SK-N-SH treated with all-trans-retinoic acid at 6 μM for 48 hours (cell line): Measurements from ENCODE around the gene DUSP2.

Experiments
- ATAC-seq: fragments of 200-7000 bp; cut with Tn5 transposase; 3 replicates; pipeline ENCODE4 v1.9.1; 2020; ENCODE audit warnings: mild to moderate bottlenecking, moderate library complexity
- BACH2 ChIP-seq: fragments of 250-450 bp; sonication (Bioruptor Pico); IDR thresholded peaks from 2 replicates; pipeline ENCODE4 v1.9.0; 2021; ENCODE audit warnings: mild to moderate bottlenecking, borderline replicate concordance
- CSDC2 ChIP-seq: fragments of 250-450 bp; sonication (Bioruptor Pico); IDR thresholded peaks from 2 replicates; pipeline ENCODE4 v1.5.0; 2020; ENCODE audit warnings: mild to moderate bottlenecking, moderate library complexity
- GLIS3 ChIP-seq: fragments of 250-450 bp; sonication (Bioruptor Pico); IDR thresholded peaks from 2 replicates; pipeline ENCODE4 v1.5.0; 2020; ENCODE audit warnings: mild to moderate bottlenecking, moderate library complexity
- PPARA ChIP-seq: fragments of 250-450 bp; sonication (Bioruptor Pico); IDR thresholded peaks from 2 replicates; pipeline ENCODE4 v1.5.0; 2020; ENCODE audit warnings: mild to moderate bottlenecking, borderline replicate concordance
- SNAI2 ChIP-seq: fragments of 250-450 bp; sonication (Bioruptor Pico); IDR thresholded peaks from 2 replicates; pipeline ENCODE4 v1.5.0; 2020; ENCODE audit warnings: mild to moderate bottlenecking, moderate library complexity
- TCF4 ChIP-seq: fragments of 250-450 bp; sonication (Bioruptor Pico); IDR thresholded peaks from 2 replicates; pipeline ENCODE4 v1.8.0; 2021; ENCODE audit warnings: mild to moderate bottlenecking, moderate library complexity, borderline replicate concordance
- ZC3H10 ChIP-seq: fragments of 250-450 bp; sonication (Bioruptor Pico); IDR thresholded peaks from 2 replicates; pipeline ENCODE4 v1.5.1; 2021; ENCODE audit warnings: mild to moderate bottlenecking, moderate library complexity
- ZFP3 ChIP-seq: fragments of 250-450 bp; sonication (Bioruptor Pico); IDR thresholded peaks from 2 replicates; pipeline ENCODE4 v1.5.0; 2020; ENCODE audit warnings: mild to moderate bottlenecking, moderate library complexity
- ZFP30 ChIP-seq: fragments of 450-650 bp; formaldehyde crosslinking; IDR thresholded peaks from 2 replicates; pipeline ENCODE4 v1.5.0; 2022; ENCODE audit warnings: mild to moderate bottlenecking, moderate library complexity
- ZNF70 ChIP-seq: fragments of 450-650 bp; formaldehyde crosslinking; IDR thresholded peaks from 2 replicates; pipeline ENCODE4 v1.5.0; 2020; ENCODE audit warnings: mild to moderate bottlenecking, moderate library complexity
- ZNF8 ChIP-seq: fragments of 450-650 bp; formaldehyde crosslinking; IDR thresholded peaks from 2 replicates; pipeline ENCODE4 v1.5.0; 2020; ENCODE audit warnings: mild to moderate bottlenecking, moderate library complexity
- TF ChIP-seq, protein P1 (sequence below): fragments of 250-450 bp; sonication (Bioruptor Pico); IDR thresholded peaks from 2 replicates; pipeline ENCODE4 v1.8.0; 2020; ENCODE audit warnings: mild to moderate bottlenecking, moderate library complexity, borderline replicate concordance
- TF ChIP-seq, protein P2 (sequence below): fragments of 250-450 bp; sonication (Bioruptor Pico); IDR thresholded peaks from 2 replicates; pipeline ENCODE4 v1.5.1; 2021; ENCODE audit warnings: mild to moderate bottlenecking, moderate library complexity
- TF ChIP-seq, protein P3 (sequence below): fragments of 250-450 bp; sonication (Bioruptor Pico); IDR thresholded peaks from 2 replicates; pipeline ENCODE4 v1.5.1; 2020; ENCODE audit warnings: low read depth, mild to moderate bottlenecking, moderate library complexity
- TF ChIP-seq, protein P4 (sequence below): fragments of 250-450 bp; sonication (Bioruptor Pico); IDR thresholded peaks from 2 replicates; pipeline ENCODE4 v1.5.0; 2020; ENCODE audit warnings: mild to moderate bottlenecking, moderate library complexity
- TF ChIP-seq, protein P5 (sequence below): fragments of 250-450 bp; sonication (Bioruptor Pico); IDR thresholded peaks from 2 replicates; pipeline ENCODE4 v1.8.0; 2021; ENCODE audit warnings: low read depth, mild to moderate bottlenecking, moderate library complexity, borderline replicate concordance

DUSP2 gene

DNA sequence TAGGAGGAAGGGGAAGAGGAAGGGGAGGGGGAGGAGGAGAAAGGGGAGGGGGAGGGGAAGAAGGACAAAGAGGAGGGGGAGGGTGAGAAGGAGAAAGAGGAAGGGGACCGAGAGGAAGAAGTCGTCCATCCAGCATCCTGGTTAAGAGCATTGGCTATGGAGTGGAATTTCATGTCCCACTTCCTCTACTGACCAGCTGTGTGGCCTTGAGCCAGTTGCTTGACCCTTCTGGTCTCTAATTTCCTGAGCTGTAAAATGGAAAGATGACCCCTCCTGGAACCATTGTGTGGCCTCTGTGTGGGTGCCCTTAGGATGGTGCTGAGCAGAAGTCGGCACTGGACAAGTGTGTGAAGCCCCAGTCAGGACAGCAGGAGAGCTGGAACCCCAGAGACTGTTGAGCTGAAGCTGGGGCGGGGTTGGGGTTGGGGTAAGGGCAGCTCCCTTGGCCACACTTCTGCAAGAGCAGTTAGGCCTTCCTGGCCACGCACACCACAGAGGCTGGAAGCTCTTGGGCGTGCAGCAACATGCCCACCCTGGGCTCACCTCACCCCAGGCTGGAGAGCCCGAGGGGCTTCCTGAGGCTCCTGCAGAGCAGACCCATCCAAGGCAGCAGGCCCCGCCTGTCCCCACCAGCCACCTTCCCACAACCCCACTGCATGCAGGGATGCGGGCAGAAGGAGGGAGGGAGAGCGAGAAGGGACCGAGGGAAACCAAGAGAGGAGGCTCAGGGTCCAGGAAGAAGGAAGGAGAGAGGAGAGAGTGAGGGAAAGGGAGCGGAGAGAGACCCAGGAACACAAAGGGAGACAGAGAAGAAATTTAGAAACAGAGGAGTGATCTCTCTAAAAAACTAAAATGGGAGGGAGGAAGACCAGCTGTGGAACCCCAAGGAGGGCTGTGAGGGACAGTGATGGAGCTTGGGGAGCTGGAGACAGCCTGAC is 45.1 kb downstream of the DUSP2 start (continued):
- TF ChIP-seq, protein P1, sequence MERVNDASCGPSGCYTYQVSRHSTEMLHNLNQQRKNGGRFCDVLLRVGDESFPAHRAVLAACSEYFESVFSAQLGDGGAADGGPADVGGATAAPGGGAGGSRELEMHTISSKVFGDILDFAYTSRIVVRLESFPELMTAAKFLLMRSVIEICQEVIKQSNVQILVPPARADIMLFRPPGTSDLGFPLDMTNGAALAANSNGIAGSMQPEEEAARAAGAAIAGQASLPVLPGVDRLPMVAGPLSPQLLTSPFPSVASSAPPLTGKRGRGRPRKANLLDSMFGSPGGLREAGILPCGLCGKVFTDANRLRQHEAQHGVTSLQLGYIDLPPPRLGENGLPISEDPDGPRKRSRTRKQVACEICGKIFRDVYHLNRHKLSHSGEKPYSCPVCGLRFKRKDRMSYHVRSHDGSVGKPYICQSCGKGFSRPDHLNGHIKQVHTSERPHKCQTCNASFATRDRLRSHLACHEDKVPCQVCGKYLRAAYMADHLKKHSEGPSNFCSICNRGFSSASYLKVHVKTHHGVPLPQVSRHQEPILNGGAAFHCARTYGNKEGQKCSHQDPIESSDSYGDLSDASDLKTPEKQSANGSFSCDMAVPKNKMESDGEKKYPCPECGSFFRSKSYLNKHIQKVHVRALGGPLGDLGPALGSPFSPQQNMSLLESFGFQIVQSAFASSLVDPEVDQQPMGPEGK, result no peak
- TF ChIP-seq SNAI2 (CRISPR knock-in tag) (no peak), ZNF8 (CRISPR knock-in tag) (no peak), GLIS3 (CRISPR knock-in tag) (no peak), PPARA (CRISPR knock-in tag) (no peak)

DNA sequence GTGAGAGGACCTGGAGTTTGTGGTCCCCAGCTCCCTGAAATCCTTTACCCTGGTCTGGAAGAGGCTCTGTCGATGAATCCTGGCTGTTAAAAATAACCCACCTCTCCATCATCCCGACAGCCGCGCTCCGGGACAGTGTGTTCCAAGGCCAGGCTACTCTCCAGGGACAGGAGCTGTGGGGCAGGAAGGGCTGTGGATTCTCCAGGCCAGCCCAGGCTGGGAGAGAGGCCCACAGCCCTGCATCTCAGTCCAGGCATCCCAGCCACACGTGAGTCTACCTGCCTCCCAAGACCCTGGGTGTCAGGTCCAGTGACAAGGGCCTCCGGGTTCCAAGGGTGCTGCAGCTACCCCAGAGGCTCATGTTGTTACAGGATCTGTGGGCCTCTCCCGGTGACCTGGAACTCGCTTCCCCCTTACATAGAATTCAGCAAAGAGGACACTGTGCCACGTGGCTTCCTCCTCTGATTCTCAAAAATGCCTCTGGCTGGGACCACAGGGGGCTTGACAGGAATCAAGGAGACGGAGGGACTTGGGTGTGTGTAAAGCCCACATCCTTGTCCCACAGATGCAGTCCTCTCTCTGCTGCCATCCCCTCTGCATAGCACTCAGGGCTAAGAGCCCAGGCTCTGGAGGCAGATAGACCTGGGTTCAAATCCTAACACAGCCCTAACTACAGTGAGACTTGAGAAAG is 46.2 kb downstream of the DUSP2 start:
- no peak for ATAC-seq
- TF ChIP-seq ZFP30 (CRISPR knock-in tag) (no peak), ZC3H10 (CRISPR knock-in tag) (no peak), CSDC2 (no peak), ZFP3 (CRISPR knock-in tag) (no peak), ZNF8 (CRISPR knock-in tag) (no peak), TCF4 (no peak), ZNF70 (CRISPR knock-in tag) (no peak), BACH2 (CRISPR knock-in tag) (no peak)
- TF ChIP-seq, protein P2, sequence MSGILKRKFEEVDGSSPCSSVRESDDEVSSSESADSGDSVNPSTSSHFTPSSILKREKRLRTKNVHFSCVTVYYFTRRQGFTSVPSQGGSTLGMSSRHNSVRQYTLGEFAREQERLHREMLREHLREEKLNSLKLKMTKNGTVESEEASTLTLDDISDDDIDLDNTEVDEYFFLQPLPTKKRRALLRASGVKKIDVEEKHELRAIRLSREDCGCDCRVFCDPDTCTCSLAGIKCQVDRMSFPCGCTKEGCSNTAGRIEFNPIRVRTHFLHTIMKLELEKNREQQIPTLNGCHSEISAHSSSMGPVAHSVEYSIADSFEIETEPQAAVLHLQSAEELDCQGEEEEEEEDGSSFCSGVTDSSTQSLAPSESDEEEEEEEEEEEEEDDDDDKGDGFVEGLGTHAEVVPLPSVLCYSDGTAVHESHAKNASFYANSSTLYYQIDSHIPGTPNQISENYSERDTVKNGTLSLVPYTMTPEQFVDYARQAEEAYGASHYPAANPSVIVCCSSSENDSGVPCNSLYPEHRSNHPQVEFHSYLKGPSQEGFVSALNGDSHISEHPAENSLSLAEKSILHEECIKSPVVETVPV, result no peak
- TF ChIP-seq, protein P1, result no peak
- TF ChIP-seq, protein P3, sequence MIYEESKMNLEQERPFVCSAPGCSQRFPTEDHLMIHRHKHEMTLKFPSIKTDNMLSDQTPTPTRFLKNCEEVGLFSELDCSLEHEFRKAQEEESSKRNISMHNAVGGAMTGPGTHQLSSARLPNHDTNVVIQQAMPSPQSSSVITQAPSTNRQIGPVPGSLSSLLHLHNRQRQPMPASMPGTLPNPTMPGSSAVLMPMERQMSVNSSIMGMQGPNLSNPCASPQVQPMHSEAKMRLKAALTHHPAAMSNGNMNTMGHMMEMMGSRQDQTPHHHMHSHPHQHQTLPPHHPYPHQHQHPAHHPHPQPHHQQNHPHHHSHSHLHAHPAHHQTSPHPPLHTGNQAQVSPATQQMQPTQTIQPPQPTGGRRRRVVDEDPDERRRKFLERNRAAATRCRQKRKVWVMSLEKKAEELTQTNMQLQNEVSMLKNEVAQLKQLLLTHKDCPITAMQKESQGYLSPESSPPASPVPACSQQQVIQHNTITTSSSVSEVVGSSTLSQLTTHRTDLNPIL (CRISPR knock-in tag), result no peak
- TF ChIP-seq, protein P4, sequence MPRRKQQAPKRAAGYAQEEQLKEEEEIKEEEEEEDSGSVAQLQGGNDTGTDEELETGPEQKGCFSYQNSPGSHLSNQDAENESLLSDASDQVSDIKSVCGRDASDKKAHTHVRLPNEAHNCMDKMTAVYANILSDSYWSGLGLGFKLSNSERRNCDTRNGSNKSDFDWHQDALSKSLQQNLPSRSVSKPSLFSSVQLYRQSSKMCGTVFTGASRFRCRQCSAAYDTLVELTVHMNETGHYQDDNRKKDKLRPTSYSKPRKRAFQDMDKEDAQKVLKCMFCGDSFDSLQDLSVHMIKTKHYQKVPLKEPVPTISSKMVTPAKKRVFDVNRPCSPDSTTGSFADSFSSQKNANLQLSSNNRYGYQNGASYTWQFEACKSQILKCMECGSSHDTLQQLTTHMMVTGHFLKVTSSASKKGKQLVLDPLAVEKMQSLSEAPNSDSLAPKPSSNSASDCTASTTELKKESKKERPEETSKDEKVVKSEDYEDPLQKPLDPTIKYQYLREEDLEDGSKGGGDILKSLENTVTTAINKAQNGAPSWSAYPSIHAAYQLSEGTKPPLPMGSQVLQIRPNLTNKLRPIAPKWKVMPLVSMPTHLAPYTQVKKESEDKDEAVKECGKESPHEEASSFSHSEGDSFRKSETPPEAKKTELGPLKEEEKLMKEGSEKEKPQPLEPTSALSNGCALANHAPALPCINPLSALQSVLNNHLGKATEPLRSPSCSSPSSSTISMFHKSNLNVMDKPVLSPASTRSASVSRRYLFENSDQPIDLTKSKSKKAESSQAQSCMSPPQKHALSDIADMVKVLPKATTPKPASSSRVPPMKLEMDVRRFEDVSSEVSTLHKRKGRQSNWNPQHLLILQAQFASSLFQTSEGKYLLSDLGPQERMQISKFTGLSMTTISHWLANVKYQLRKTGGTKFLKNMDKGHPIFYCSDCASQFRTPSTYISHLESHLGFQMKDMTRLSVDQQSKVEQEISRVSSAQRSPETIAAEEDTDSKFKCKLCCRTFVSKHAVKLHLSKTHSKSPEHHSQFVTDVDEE (CRISPR knock-in tag), result no peak
- TF ChIP-seq, protein P5, sequence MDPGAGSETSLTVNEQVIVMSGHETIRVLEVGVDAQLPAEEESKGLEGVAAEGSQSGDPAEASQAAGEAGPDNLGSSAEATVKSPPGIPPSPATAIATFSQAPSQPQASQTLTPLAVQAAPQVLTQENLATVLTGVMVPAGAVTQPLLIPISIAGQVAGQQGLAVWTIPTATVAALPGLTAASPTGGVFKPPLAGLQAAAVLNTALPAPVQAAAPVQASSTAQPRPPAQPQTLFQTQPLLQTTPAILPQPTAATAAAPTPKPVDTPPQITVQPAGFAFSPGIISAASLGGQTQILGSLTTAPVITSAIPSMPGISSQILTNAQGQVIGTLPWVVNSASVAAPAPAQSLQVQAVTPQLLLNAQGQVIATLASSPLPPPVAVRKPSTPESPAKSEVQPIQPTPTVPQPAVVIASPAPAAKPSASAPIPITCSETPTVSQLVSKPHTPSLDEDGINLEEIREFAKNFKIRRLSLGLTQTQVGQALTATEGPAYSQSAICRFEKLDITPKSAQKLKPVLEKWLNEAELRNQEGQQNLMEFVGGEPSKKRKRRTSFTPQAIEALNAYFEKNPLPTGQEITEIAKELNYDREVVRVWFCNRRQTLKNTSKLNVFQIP (CRISPR knock-in tag), result no peak
